ENCODE data around the gene PRDX5. TPM values are rescaled to one million over a fixed set of nuclear protein-coding genes. Genes with fewer than 3 reads are reported as not detected.

The PRDX5 gene
- total RNA-seq, 1 experiment from 2014 or later: 228 TPM

- H3K14ac ChIP-seq (ENCODE audit: insufficient read depth, low read length): no peak within 1 kb of the TSS
- DNase-seq: peak; percentile 78
- H3K9ac ChIP-seq (ENCODE audit: extremely low read depth, insufficient read length, low read length): no peak within 1 kb of the TSS
- no peak within 1 kb of the TSS for H3K27ac ChIP-seq (ENCODE audit: insufficient read length, low read depth, low read length)
- peak within 1 kb of the TSS in 1 of 3 experiments; percentile 68; a peak in 2 of 7 replicates for H3K27ac Mint-ChIP-seq
- TF ChIP-seq CTCF (conservative IDR thresholded peaks at IDR 0.05): no peak
- no peak within 1 kb of the TSS for H2AK5ac ChIP-seq (ENCODE audit: insufficient read length, low read length)
- no peak within 1 kb of the TSS for H2AFZ ChIP-seq (ENCODE audit: low read length)
- H2BK20ac ChIP-seq (ENCODE audit: low read depth, low read length, poor library complexity, severe bottlenecking): no peak within 1 kb of the TSS
- no peak within 1 kb of the TSS for H2BK5ac ChIP-seq (ENCODE audit: insufficient read length, low read length)
- no peaks in the 10 kb centered on the region; a peak in 1 of 5 replicates for H3K9me3 Mint-ChIP-seq
- H3K18ac ChIP-seq (ENCODE audit: insufficient read length, low read depth, low read length): no peak within 1 kb of the TSS
- H4K91ac ChIP-seq (ENCODE audit: insufficient read length, low read depth, low read length): no peak within 1 kb of the TSS
- H3K9me3 ChIP-seq (ENCODE audit: control insufficient read depth, low read depth, low read length): no peaks in the 10 kb centered on the region
- no peak within 1 kb of the TSS for H3K23ac ChIP-seq (ENCODE audit: insufficient read length, low read depth, low read length)
- no peak within 1 kb of the TSS for H2BK12ac ChIP-seq (ENCODE audit: insufficient read length, low read depth, low read length)
- no peak within 1 kb of the TSS for H2BK15ac ChIP-seq (ENCODE audit: low read depth, low read length)
- H3K79me1 ChIP-seq (ENCODE audit: insufficient read depth, low read depth, low read length, poor library complexity, severe bottlenecking): no peaks in the 10 kb centered on the region
- H3T11ph ChIP-seq (ENCODE audit: low read length): no peak within 1 kb of the TSS
- peak within 1 kb of the TSS; percentile 70 for H3K4me2 ChIP-seq (ENCODE audit: insufficient read depth, insufficient read length, low read length)
- no peak within 1 kb of the TSS for H3K56ac ChIP-seq (ENCODE audit: insufficient read length, low read depth, low read length)
- H4K20me1 ChIP-seq (ENCODE audit: control insufficient read depth, insufficient read depth, insufficient read length): no peaks in the 10 kb centered on the region
- H3K36me3 Mint-ChIP-seq (ENCODE audit: insufficient read depth in 1 of 3, low read depth in 3 of 3): peaks cover 0 to 18% (median 13%) of the 10 kb centered on the region in 3 experiments; a peak in 6 of 7 replicates
- WGBS (ENCODE audit: extremely low coverage, insufficient read length, low lambda C conversion rate): no CpG with 5 or more reads among the region's 102 CpGs
- H3K4ac ChIP-seq (ENCODE audit: low read depth, low read length): no peak within 1 kb of the TSS
- no peak within 1 kb of the TSS for H2BK120ac ChIP-seq (ENCODE audit: low read depth, low read length, poor library complexity, severe bottlenecking)
- H4K8ac ChIP-seq (replicated peaks; ENCODE audit: insufficient read length, low read depth, low read length): no peak within 1 kb of the TSS
- no peaks in the 10 kb centered on the region for H3K4me1 ChIP-seq (ENCODE audit: insufficient read depth, low read length)
- peak within 1 kb of the TSS; percentile 82 to 90 for H3K4me3 Mint-ChIP-seq
- H3K27me3 Mint-ChIP-seq (ENCODE audit: low read depth): peaks cover 21% of the 10 kb centered on the region
- H3K79me2 ChIP-seq (ENCODE audit: insufficient read depth, low read length): no peaks in the 10 kb centered on the region
- peaks cover 3% of the 10 kb centered on the region; the same call in 1 of the 2 replicates for H3K27me3 ChIP-seq (ENCODE audit: insufficient read depth, low read length)
- H4K5ac ChIP-seq (ENCODE audit: insufficient read length, low read depth, low read length): no peak within 1 kb of the TSS
- H3K23me2 ChIP-seq (ENCODE audit: insufficient read length, low read depth, low read length, poor library complexity, severe bottlenecking): peaks cover 15% of the 10 kb centered on the region
- peaks cover 8 to 12% of the 10 kb centered on the region in 2 experiments for H3K4me1 Mint-ChIP-seq
Measured at GRCh38 chr11:64284962-64285884, 32.7 kb upstream of the PRDX5 start, which contains the start of gene GPR137. GPR137 (plus strand) TSS chr11:64285848; CDS start chr11:64286525, 677 bp downstream.
